Right atrium auricular region (tissue), 2 donors: ENCODE measurements around the gene BPGM. TPM values are rescaled to one million over a fixed set of nuclear protein-coding genes. Genes with fewer than 3 reads are reported as not detected.

Source experiments
- DNase-seq: peaks from one replicate; pipeline ENCODE4 v3.0.0-alpha.2; 2019; ENCODE audit warnings: low spot score
- H3K27ac ChIP-seq, 2 donors: fragments of 200-600 bp; sonication (generic); 1 replicate in 1 of 2; 2 replicates in 1 of 2; pipeline ENCODE4 v1.5.1; 2016 to 2019
- H3K27me3 ChIP-seq, 2 donors: fragments of 200-600 bp; sonication (generic); one replicate each; pipeline versions ENCODE4 v1.5.1 to v1.6.0; 2017 to 2019
- H3K36me3 ChIP-seq: fragments of 200-600 bp; sonication (generic); one replicate; pipeline ENCODE4 v1.5.1; 2016
- H3K4me1 ChIP-seq, 2 donors: fragments of 200-600 bp; sonication (generic); one replicate each; pipeline versions ENCODE4 v1.5.1 to v1.6.0; 2017 to 2019
- H3K4me3 ChIP-seq, 2 donors: fragments of 200-600 bp; sonication (generic); 1 replicate in 1 of 2; 2 replicates in 1 of 2; pipeline ENCODE4 v1.5.1; 2017 to 2019; ENCODE audit warnings: mild to moderate bottlenecking in 1 of 2, moderate library complexity in 1 of 2
- H3K9me3 ChIP-seq, 2 donors: fragments of 200-600 bp; sonication (generic); one replicate each; pipeline ENCODE4 v1.5.1; 2019
- total RNA-seq, 2 donors: library from RNA; depleted of rRNA; stranded (reverse); fragments of >200 nt; gene quantifications; one replicate each; pipeline ENCODE4 v1.1.0, GENCODE V29; 2016
- TF ChIP-seq, protein P1 (sequence below), 2 donors: fragments of 200-600 bp; sonication (generic); IDR thresholded peaks; one replicate each; pipeline ENCODE4 v1.5.1; 2019; ENCODE audit warnings: antibody characterized with exemption in 2 of 2

The BPGM gene
- total RNA-seq, 2 donors from 2014 or later = 12.5 to 16.7 TPM

GRCh38 chr7:134649226-134649775, 2.6 kb downstream of the BPGM start:
- H3K9me3 ChIP-seq = no peaks in the 10 kb centered on the region
- no peaks in the 10 kb centered on the region for H3K27me3 ChIP-seq
- H3K36me3 ChIP-seq = no peaks in the 10 kb centered on the region
- H3K4me3 ChIP-seq = no peak overlapping the region
- TF ChIP-seq, protein P1, sequence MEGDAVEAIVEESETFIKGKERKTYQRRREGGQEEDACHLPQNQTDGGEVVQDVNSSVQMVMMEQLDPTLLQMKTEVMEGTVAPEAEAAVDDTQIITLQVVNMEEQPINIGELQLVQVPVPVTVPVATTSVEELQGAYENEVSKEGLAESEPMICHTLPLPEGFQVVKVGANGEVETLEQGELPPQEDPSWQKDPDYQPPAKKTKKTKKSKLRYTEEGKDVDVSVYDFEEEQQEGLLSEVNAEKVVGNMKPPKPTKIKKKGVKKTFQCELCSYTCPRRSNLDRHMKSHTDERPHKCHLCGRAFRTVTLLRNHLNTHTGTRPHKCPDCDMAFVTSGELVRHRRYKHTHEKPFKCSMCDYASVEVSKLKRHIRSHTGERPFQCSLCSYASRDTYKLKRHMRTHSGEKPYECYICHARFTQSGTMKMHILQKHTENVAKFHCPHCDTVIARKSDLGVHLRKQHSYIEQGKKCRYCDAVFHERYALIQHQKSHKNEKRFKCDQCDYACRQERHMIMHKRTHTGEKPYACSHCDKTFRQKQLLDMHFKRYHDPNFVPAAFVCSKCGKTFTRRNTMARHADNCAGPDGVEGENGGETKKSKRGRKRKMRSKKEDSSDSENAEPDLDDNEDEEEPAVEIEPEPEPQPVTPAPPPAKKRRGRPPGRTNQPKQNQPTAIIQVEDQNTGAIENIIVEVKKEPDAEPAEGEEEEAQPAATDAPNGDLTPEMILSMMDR (IDR thresholded peaks at IDR 0.05) = no peak
- H3K27ac ChIP-seq = no peak overlapping the region
- H3K4me1 ChIP-seq = peaks cover 0 to 17% of the 10 kb centered on the region in 2 donors
- no peak for DNase-seq

DNA sequence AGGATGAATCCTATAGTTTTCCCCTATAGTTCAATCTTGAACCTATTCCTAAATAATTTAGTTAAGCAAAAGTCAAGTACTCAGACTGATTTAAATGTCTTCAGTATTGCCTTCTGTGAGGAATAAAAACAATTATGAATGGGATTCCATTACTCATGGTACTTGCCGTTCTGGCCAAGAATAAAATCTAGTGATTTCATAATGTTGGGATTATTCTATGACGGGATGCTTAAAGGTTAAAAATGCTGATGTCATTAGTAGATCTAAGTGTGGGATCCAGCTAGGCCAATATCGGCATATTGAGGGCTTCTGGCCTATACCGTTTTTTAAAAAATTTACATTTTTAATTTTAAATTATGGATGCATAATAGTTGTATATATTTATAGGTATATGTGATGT, 5.3 kb downstream of the BPGM start:
- H3K4me1 ChIP-seq = peaks cover 0 to 6% of the 10 kb centered on the region in 2 donors
- no peaks in the 10 kb centered on the region for H3K36me3 ChIP-seq
- no peaks in the 10 kb centered on the region for H3K27me3 ChIP-seq
- TF ChIP-seq, protein P1 (IDR thresholded peaks at IDR 0.05) = no peak
- no peaks in the 10 kb centered on the region for H3K9me3 ChIP-seq
- no peak overlapping the region for H3K4me3 ChIP-seq
- H3K27ac ChIP-seq = no peak overlapping the region
- DNase-seq = no peak

- Histone ChIP-seq H3K4me3 (no peak overlapping the region), H3K27ac (no peak overlapping the region), H3K9me3 (no peaks in the 10 kb centered on the region), H3K27me3 (no peaks in the 10 kb centered on the region), H3K4me1 (no peaks in the 10 kb centered on the region), H3K36me3 (no peaks in the 10 kb centered on the region)
- TF ChIP-seq, protein P1 (IDR thresholded peaks at IDR 0.05) = no peak
- no peak for DNase-seq
Measured at GRCh38 chr7:134654104-134654775, 7.6 kb downstream of the BPGM start.

DNA sequence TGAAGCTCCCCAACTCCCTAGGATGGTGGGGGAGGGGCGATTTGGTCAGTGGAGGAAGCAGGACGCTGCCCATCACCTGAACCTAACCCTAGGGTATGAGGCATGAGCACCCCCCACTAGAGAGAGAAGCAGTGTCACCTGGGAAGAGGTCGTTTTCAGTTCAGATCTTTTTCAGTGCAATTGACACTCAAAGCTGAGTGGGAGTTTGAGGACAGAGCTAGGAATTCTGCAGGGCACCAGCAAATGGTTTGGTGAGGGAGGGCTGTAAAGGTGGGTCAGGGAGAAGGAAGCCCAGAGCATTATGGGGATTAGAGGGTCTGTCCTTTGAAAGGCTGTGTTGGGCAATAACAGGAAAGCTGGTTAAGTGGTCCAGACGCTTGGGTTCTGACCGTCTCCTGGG, 10.9 kb downstream of the BPGM start:
- Histone ChIP-seq H3K4me3 (no peak overlapping the region), H3K9me3 (no peaks in the 10 kb centered on the region), H3K27me3 (no peaks in the 10 kb centered on the region), H3K36me3 (peaks cover 12% of the 10 kb centered on the region), H3K27ac (no peak overlapping the region), H3K4me1 (no peaks in the 10 kb centered on the region)
- DNase-seq = no peak
- TF ChIP-seq, protein P1 (IDR thresholded peaks at IDR 0.05) = no peak

DNA sequence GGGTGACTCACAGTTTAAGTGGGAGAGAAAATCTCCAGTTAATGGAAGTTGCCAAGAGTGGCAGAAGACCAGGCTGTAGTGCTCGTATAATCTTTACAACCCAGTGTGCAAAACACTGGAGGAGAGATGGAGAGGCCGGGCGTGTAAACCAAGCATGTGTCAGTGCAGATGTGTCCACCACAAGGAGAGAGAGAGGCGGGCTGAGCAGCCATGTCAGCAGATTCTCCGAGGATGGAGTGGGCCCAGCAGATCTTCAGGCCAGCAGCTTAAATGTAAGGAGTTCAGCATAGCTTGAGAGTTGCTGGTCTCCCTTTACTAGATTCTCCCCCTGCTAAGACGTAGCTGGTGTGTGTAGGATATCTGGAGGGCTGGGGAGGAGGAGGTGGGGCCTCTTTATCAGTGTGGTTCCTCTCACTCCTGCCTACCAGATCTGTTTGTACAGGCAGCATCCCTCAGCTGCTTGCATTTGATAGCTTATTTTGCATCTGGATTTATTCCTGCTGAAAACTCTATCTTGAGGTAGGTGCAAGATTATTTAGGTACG, 13.7 kb downstream of the BPGM start:
- peaks cover 12% of the 10 kb centered on the region for H3K36me3 ChIP-seq
- no peak overlapping the region for H3K4me3 ChIP-seq
- no peaks in the 10 kb centered on the region for H3K9me3 ChIP-seq
- no peak overlapping the region for H3K27ac ChIP-seq
- H3K4me1 ChIP-seq = no peaks in the 10 kb centered on the region
- no peak for DNase-seq
- TF ChIP-seq, protein P1 (IDR thresholded peaks at IDR 0.05) = no peak
- H3K27me3 ChIP-seq = no peaks in the 10 kb centered on the region
